AG09309 (cell line): Measurements from ENCODE around the gene EIF4A2.
A peak's percentile ranks its signal among the peaks of the same experiment; 100 is the strongest.

Experiments
- DNase-seq: peaks from one replicate; pipeline ENCODE4 v3.0.0-alpha.2; 2010; ENCODE audit warnings: low read depth
- H3K4me3 ChIP-seq: 2 replicates; pipeline ENCODE4 v1.5.1; 2011; ENCODE audit warnings: mild to moderate bottlenecking, low read depth, low read length, moderate library complexity; ENCODE audit not compliant: control insufficient read depth
- TF ChIP-seq, protein P1 (sequence below): IDR thresholded peaks from 2 replicates; pipeline ENCODE4 v1.5.1; 2011; ENCODE audit warnings: mild to moderate bottlenecking, low read depth, low read length, inconsistent platforms; ENCODE audit not compliant: insufficient read depth, control insufficient read depth; ENCODE audit errors: missing control alignments

The EIF4A2 gene

GRCh38 chr3:186783731-186784515, 546 bp downstream of the EIF4A2 start:
- peak; percentile 33 for DNase-seq
- H3K4me3 ChIP-seq = peak overlapping the region; percentile 83
- TF ChIP-seq, protein P1, sequence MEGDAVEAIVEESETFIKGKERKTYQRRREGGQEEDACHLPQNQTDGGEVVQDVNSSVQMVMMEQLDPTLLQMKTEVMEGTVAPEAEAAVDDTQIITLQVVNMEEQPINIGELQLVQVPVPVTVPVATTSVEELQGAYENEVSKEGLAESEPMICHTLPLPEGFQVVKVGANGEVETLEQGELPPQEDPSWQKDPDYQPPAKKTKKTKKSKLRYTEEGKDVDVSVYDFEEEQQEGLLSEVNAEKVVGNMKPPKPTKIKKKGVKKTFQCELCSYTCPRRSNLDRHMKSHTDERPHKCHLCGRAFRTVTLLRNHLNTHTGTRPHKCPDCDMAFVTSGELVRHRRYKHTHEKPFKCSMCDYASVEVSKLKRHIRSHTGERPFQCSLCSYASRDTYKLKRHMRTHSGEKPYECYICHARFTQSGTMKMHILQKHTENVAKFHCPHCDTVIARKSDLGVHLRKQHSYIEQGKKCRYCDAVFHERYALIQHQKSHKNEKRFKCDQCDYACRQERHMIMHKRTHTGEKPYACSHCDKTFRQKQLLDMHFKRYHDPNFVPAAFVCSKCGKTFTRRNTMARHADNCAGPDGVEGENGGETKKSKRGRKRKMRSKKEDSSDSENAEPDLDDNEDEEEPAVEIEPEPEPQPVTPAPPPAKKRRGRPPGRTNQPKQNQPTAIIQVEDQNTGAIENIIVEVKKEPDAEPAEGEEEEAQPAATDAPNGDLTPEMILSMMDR = no peak

DNA sequence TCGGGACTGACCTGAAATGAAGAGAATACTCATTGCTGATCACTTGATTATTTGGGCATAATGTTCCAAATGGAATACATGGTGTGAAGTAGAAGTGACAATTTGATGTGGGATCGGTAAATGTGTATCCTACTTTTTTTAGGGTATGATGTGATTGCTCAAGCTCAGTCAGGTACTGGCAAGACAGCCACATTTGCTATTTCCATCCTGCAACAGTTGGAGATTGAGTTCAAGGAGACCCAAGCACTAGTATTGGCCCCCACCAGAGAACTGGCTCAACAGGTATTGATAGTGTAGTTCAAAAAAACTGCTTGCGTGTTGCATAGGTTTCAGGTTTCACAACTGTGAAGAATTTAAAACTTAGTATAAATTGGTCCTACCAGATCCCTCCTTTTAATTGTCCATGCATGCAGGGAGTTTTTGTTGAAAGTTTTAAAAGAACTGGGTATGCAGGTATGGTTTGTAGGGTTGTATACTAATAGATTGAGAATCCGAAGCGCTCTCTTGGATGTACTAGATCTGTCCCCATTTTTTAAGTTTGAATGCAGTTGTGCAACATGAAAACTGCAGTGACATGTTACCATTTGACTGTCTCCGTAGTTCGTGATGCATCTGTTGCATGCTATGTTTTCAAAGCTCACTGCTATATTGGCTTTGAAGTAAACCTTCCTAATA, 1.6 kb downstream of the EIF4A2 start:
- TF ChIP-seq, protein P1 = no peak

DNA sequence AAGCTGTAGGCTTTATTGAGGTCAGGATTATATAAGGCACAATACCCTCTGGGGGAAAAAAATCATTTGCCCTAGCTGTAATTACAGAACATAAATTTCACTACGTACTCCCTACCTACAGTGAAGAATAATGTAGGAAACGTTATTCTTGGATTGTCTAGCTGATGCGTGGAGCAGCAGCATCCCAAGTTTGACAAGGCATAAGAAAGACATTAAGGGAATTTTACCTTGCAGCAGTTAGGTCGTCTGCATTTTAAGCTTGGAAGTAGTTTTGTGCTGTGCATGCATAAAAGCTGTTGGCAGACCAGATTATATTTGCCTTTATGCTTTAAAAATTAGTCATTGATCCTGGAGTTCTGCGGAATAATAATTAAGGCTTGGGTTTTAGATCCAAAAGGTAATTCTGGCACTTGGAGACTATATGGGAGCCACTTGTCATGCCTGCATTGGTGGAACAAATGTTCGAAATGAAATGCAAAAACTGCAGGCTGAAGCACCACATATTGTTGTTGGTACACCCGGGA, 2.2 kb downstream of the EIF4A2 start:
- H3K4me3 ChIP-seq = peak overlapping the region; percentile 83
- TF ChIP-seq, protein P1 = no peak
- no peak for DNase-seq

More for the DNA sequence above, 1.6 kb downstream of the EIF4A2 start:
- no peak for DNase-seq
- peak overlapping the region; percentile 83 for H3K4me3 ChIP-seq

GRCh38 chr3:186786922-186787321, 3.5 kb downstream of the EIF4A2 start:
- DNase-seq = no peak
- H3K4me3 ChIP-seq = no peak overlapping the region; the same call in 1 of the 2 replicates

DNA sequence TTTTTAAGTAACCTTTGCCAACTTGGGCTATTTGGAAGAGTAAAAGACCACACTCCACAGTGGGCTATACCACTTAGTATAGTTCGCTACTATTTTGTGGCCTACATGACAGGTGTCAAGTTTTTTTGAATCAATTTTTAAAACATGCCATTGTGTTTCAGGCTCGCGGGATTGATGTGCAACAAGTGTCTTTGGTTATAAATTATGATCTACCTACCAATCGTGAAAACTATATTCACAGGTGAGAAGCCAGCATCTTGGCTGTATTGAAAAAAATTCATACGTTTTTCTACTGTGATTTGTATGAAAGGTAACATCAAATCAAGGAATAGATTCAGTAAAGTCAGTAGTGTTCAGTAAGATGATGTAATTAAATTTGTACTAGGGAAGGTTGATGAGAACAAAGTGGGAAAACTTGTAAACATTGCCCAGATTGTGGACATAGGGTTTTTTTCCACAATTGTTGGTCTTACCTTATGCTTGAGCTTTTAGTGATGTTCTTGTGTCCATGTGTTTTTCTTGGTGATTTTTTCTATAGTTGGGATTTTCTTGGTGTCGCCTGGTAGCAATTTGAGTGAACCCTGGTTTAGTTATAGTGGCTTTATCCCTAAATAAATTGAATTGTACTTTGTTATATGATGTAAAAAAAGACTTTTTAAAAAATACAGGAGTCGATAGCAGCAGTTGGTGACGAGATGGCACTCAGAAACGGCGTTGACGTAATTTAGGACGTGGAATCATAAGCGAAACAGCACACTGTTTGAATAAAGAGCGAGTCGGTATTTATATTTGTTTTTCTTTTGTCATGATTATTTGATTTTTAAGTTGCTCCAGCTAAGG, 4.5 kb downstream of the EIF4A2 start:
- H3K4me3 ChIP-seq = no peak overlapping the region
- DNase-seq = no peak
- TF ChIP-seq, protein P1 = no peak

More at GRCh38 chr3:186786922-186787321, 3.5 kb downstream of the EIF4A2 start:
- TF ChIP-seq, protein P1 = no peak
